ENCODE results near the gene CDRT4.

The CDRT4 gene

DNA sequence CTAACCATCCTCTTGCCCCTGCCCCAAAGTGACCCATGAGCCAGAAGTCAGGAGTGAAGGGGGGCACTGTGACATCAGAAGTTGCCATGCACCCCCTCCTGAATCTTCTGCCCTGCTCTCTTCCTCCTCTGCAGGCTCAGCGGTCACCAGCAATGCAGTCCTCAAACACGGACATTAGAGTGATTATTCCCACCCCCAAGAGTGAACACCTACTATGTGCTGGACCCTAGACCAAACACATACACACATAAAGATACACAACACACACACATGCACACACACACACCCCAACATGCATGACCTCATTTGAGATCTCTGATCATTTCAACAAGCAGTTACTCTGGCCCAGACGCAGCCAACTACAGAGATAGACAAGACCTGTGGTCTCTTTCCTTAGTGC is at the start of gene CDRT4:
CDRT4 (minus strand) TSS at position 30 of the 400 bp plus-strand sequence. CDS start 27,383 bp downstream, outside the sequence.
- TF ChIP-seq GATA2 (IDR thresholded peaks at IDR 0.05; ENCODE audit: low read depth, low read length) (no peak), GATA3 (IDR thresholded peaks at IDR 0.05; ENCODE audit: low read depth, low read length) (no peak)

DNA sequence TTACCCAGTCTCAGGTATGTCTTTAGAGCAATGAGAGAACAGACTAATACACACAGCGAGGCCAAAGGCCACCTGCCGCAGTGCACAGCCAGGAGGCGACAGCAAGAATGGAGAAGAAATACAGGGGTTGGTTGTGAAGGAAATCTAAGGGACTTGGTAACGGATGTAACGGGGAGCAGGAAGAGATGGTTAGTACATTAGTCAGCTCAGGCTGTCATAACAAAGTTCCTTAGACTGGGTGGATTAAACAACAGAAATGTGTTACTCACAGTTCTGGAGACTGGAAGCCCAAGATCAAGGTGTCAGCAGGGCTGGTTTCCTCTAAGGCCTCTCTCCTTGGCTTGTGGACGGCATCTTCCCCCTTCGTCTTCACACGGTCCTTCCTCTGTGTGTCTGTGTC is 48.7 kb upstream of the CDRT4 start:
- no peak for TF ChIP-seq GATA2 (IDR thresholded peaks at IDR 0.05; ENCODE audit: low read depth, low read length)
- TF ChIP-seq GATA3 (IDR thresholded peaks at IDR 0.05; ENCODE audit: low read depth, low read length) = no peak

- TF ChIP-seq GATA2 (IDR thresholded peaks at IDR 0.05; ENCODE audit: low read depth, low read length) (no peak), GATA3 (IDR thresholded peaks at IDR 0.05; ENCODE audit: low read depth, low read length) (no peak)
These were observed 47.0 kb upstream of the CDRT4 start for GRCh38 chr17:15514469-15514868.

GRCh38 chr17:15513856-15514459 is 46.5 kb upstream of the CDRT4 start:
- TF ChIP-seq GATA3 (IDR thresholded peaks at IDR 0.05; ENCODE audit: low read depth, low read length) = no peak
- no peak for TF ChIP-seq GATA2 (IDR thresholded peaks at IDR 0.05; ENCODE audit: low read depth, low read length)

GRCh38 chr17:15513058-15513791 is 45.8 kb upstream of the CDRT4 start:
- TF ChIP-seq GATA3 (IDR thresholded peaks at IDR 0.05; ENCODE audit: low read depth, low read length) = no peak
- TF ChIP-seq GATA2 (IDR thresholded peaks at IDR 0.05; ENCODE audit: low read depth, low read length) = no peak

GRCh38 chr17:15512071-15512709 is 44.8 kb upstream of the CDRT4 start:
- TF ChIP-seq GATA2 (IDR thresholded peaks at IDR 0.05; ENCODE audit: low read depth, low read length) (no peak), GATA3 (IDR thresholded peaks at IDR 0.05; ENCODE audit: low read depth, low read length) (no peak)

DNA sequence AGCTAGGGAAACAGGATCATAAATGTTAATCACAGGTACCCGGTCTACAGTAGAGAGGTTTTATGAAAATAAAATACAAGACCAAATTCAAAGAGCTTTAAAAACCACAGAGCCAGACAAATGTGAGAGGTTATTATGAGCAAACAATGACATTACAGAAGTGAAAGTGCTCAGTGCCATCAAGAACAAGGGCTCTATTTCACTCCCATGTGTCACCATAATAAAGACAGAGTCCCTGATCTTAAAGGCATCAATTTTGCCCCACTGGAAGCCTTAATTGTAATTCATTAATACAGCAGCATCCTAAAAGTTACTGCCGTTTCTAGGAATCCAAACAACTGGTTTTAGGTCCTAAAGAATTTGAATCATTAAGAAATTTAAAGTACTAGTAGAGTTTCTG is 43.7 kb upstream of the CDRT4 start:
- no peak for TF ChIP-seq GATA3 (IDR thresholded peaks at IDR 0.05; ENCODE audit: low read depth, low read length)
- TF ChIP-seq GATA2 (IDR thresholded peaks at IDR 0.05; ENCODE audit: low read depth, low read length) = no peak

- TF ChIP-seq GATA3 (IDR thresholded peaks at IDR 0.05; ENCODE audit: low read depth, low read length) (no peak), GATA2 (IDR thresholded peaks at IDR 0.05; ENCODE audit: low read depth, low read length) (no peak)
These were observed 42.9 kb upstream of the CDRT4 start for GRCh38 chr17:15510361-15510760.

DNA sequence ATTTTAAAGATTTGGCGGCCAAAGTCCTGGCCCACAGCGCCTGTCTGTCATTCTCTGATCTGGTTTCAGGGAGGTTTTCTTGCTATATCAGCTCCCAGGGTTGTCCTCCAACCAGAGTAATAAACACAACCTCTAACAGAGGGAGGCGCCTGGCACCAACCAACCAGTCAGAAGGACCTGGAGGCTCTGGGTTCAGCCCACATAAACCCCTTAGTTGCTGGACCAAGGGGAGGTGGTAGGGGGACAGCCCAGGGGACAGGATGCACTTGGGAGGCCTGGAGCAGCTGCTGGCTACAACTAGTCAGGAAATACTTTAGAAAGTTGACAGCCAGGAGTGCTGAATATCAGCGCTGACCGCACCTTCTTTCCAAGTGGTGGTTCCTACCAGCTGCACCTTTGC is 41.7 kb upstream of the CDRT4 start:
- TF ChIP-seq GATA2 (IDR thresholded peaks at IDR 0.05; ENCODE audit: low read depth, low read length) = no peak
- TF ChIP-seq GATA3 (IDR thresholded peaks at IDR 0.05; ENCODE audit: low read depth, low read length) = no peak

- TF ChIP-seq GATA2 (IDR thresholded peaks at IDR 0.05; ENCODE audit: low read depth, low read length) (no peak), GATA3 (IDR thresholded peaks at IDR 0.05; ENCODE audit: low read depth, low read length) (no peak)
These were observed 41.0 kb upstream of the CDRT4 start for GRCh38 chr17:15508466-15508865.

DNA sequence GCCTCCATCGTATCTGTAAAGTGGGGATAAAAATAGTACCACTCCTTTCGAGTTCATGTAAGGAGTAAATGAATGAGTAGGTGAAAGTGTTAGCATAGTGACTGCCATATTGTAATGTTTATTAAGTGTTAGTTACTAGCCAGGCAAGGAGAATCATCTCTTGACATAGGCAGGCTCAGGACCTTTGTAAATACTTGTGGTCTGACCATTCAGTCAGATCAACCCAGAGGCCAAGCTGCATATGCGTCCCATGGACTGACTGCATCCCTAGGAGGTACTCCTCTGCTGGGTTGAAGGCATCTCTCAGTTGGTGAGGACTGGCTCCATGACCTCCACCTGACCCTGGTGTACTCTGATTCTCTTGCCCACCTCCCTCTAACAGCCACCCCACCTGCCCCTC is 40.5 kb upstream of the CDRT4 start:
- TF ChIP-seq GATA2 (IDR thresholded peaks at IDR 0.05; ENCODE audit: low read depth, low read length) (no peak), GATA3 (IDR thresholded peaks at IDR 0.05; ENCODE audit: low read depth, low read length) (no peak)

- no peak for TF ChIP-seq GATA2 (IDR thresholded peaks at IDR 0.05; ENCODE audit: low read depth, low read length)
- TF ChIP-seq GATA3 (IDR thresholded peaks at IDR 0.05; ENCODE audit: low read depth, low read length) = no peak
These were observed 39.6 kb upstream of the CDRT4 start for GRCh38 chr17:15507001-15507400.

GRCh38 chr17:15503731-15504130 is 36.3 kb upstream of the CDRT4 start:
- TF ChIP-seq GATA2 (IDR thresholded peaks at IDR 0.05; ENCODE audit: low read depth, low read length) (no peak), GATA3 (IDR thresholded peaks at IDR 0.05; ENCODE audit: low read depth, low read length) (no peak)

DNA sequence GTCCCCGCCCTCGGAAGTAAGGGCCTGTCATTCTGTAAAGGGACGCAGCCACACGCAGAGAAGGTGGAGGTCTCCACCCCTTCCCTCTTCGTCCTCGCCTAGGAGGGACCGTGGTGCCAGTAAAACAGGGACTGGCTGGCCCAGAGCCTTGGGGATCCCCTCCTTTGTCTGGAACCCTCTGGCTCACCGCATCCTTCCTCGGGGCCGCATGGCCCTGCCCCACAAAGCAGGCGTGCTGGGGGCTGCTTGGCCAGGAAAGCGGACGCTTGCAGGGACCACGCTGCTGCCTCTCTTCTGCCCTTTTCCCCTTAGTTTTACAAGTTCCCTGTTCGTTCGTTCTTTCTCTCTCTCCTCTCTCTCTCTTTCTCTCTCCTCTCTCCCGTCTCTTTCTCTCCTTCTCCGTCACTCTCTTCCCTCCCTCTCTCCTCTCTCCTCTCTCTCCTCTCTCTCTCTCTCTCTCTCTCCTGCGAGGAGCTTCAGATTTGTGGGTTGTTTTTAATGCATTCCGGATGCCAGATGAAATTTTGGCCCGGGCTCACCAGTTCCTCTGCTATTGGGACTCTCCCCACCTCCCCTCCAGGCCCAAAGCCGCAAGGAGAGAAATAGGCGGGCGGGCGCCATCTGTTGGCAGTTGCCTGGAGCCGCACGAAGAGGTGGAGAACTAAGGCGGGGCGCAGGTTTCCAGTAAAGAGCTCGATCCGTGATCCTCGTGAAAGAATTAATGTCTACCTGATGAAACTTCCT is 35.1 kb upstream of the CDRT4 start:
- TF ChIP-seq GATA2 (IDR thresholded peaks at IDR 0.05; ENCODE audit: low read depth, low read length) (no peak), GATA3 (IDR thresholded peaks at IDR 0.05; ENCODE audit: low read depth, low read length) (no peak)

Data from SH-SY5Y (cell line).